GM12878 (cell line): ENCODE measurements around the gene ENPP6. TPM values are rescaled to one million over a fixed set of nuclear protein-coding genes. Genes with fewer than 3 reads are reported as not detected.

Source experiments
- ATAC-seq: fragments of 200-7000 bp; cut with Tn5 transposase; 3 replicates; pipeline ENCODE4 v1.9.1; 2020; ENCODE audit warnings: mild to moderate bottlenecking, moderate library complexity
- BruUV-seq: library from RNA; stranded (reverse); fragments of 400-500 nt; replicated peaks from 2 replicates; lab custom pipeline; 2021; lab: Mats Ljungman, UMichigan
- CTCF ChIA-PET: fragments of 300-600 bp; sonication (Branson Sonifier 250); formaldehyde crosslinking; extraction: SDS; loops from one replicate; lab custom pipeline; 2021; ENCODE audit warnings: inconsistent platforms; lab: Yijun Ruan, JAX
- POLR2A ChIA-PET: fragments of 350-600 bp; formaldehyde crosslinking; extraction: SDS; loops from one replicate; lab custom pipeline; 2021; ENCODE audit warnings: inconsistent platforms; lab: Charles Lee
- RAD21 ChIA-PET: fragments of 300-600 bp; sonication (Branson Sonifier 250); formaldehyde crosslinking; loops from one replicate; lab custom pipeline; 2023; ENCODE audit warnings: antibody characterized with exemption; ENCODE audit not compliant: unreplicated experiment; lab: Charles Lee
- SMC1A ChIA-PET: fragments of 300-600 bp; sonication (Branson Sonifier 250); formaldehyde crosslinking; loops from one replicate; lab custom pipeline; 2023; ENCODE audit not compliant: unreplicated experiment, uncharacterized antibody; lab: Charles Lee
- DNase-seq: peaks from one replicate; pipeline ENCODE4 v3.0.0-alpha.2; 2011; ENCODE audit warnings: low read depth, low spot score
- FAIRE-seq: peaks from 3 replicates; lab custom pipeline; 2011; peaks lifted over from hg19 to GRCh38; lab: Jason Lieb, UNC
- H2AFZ ChIP-seq: 2 replicates; pipeline ENCODE4 v1.6.0; 2011; ENCODE audit warnings: low read depth, low read length, control low read depth; ENCODE audit not compliant: control insufficient read depth
- H3K27ac ChIP-seq: 2 replicates; pipeline ENCODE4 v1.5.1; 2011; ENCODE audit warnings: control low read depth; ENCODE audit not compliant: control insufficient read depth, insufficient read depth
- H3K27me3 ChIP-seq, 2 experiments: replicated peaks in 1 of 2; 2 replicates each; pipeline versions ENCODE4 v1.6.0 to v1.6.1; 2011; ENCODE audit warnings: low read length in 1 of 2; ENCODE audit not compliant: control insufficient read depth in 2 of 2, insufficient read depth in 2 of 2
- H3K36me3 ChIP-seq, 2 experiments: 2 replicates each; pipeline ENCODE4 v1.5.1; 2011; ENCODE audit warnings: low read length in 1 of 2; ENCODE audit not compliant: control insufficient read depth in 2 of 2, insufficient read depth in 2 of 2
- H3K4me1 ChIP-seq: 2 replicates; pipeline ENCODE4 v1.6.1; 2011; ENCODE audit warnings: mild to moderate bottlenecking, low read length, moderate library complexity, mixed read lengths; ENCODE audit not compliant: control insufficient read depth, insufficient read depth
- H3K4me2 ChIP-seq: 2 replicates; pipeline ENCODE4 v1.6.0; 2011; ENCODE audit warnings: control low read depth; ENCODE audit not compliant: control insufficient read depth, insufficient read depth
- H3K4me3 ChIP-seq: fragments of 200-600 bp; sonication (generic); 2 replicates; pipeline ENCODE4 v1.5.1; 2016
- H3K79me2 ChIP-seq: 2 replicates; pipeline ENCODE4 v1.6.0; 2011; ENCODE audit warnings: low read length; ENCODE audit not compliant: control insufficient read depth, insufficient read depth
- H3K9ac ChIP-seq: 2 replicates; pipeline ENCODE4 v1.8.0; 2011; ENCODE audit warnings: low read length, control low read depth, mixed read lengths; ENCODE audit not compliant: control insufficient read depth, insufficient read depth
- H3K9me3 ChIP-seq: replicated peaks from 3 replicates; pipeline ENCODE4 v1.5.1; 2011; ENCODE audit warnings: mild to moderate bottlenecking, low read length; ENCODE audit not compliant: control insufficient read depth, insufficient read depth
- H4K20me1 ChIP-seq: 2 replicates; pipeline ENCODE4 v1.6.0; 2011; ENCODE audit not compliant: control insufficient read depth, insufficient read depth
- BCLAF1 ChIP-seq: fragments of 450-650 bp; IDR thresholded peaks from 2 replicates; pipeline ENCODE4 v1.6.1; 2017; ENCODE audit warnings: antibody characterized with exemption, mild to moderate bottlenecking, moderate library complexity
- CREM ChIP-seq: IDR thresholded peaks from 2 replicates; pipeline ENCODE4 v1.6.1; 2014; ENCODE audit warnings: antibody characterized with exemption, low read depth
- FOXK2 ChIP-seq: fragments of 450-650 bp; IDR thresholded peaks from 2 replicates; pipeline ENCODE4 v1.6.1; 2017; ENCODE audit warnings: mild to moderate bottlenecking, moderate library complexity
- HDAC6 ChIP-seq: fragments of 200-600 bp; sonication (generic); IDR thresholded peaks from one replicate; pipeline ENCODE4 v1.8.0; 2017; ENCODE audit warnings: antibody characterized with exemption; ENCODE audit not compliant: unreplicated experiment
- MLLT1 ChIP-seq: fragments of 450-650 bp; IDR thresholded peaks from 2 replicates; pipeline ENCODE4 v1.6.1; 2016; ENCODE audit warnings: mild to moderate bottlenecking
- PAX5 ChIP-seq: IDR thresholded peaks from 2 replicates; pipeline ENCODE4 v1.6.1; 2011; ENCODE audit warnings: low read depth, low read length, borderline replicate concordance
- SPI1 ChIP-seq: IDR thresholded peaks from 2 replicates; pipeline ENCODE4 v1.6.1; 2011; ENCODE audit warnings: low read depth, mild to moderate bottlenecking, low read length, moderate library complexity, borderline replicate concordance; ENCODE audit not compliant: insufficient read depth
- ZBTB11 ChIP-seq: fragments of 450-650 bp; formaldehyde crosslinking; IDR thresholded peaks from 2 replicates; pipeline ENCODE4 v1.5.0; 2022; ENCODE audit warnings: mild to moderate bottlenecking, missing genetic modification characterization
- ZNF687 ChIP-seq: fragments of 450-650 bp; IDR thresholded peaks from 2 replicates; pipeline ENCODE4 v1.6.1; 2017; ENCODE audit warnings: mild to moderate bottlenecking, moderate library complexity
- WGBS: methylation state at CpG from one replicate; pipeline ENCODE4 v1.1.6; 2016; ENCODE audit warnings: low lambda C conversion rate; ENCODE audit not compliant: insufficient replicate concordance, insufficient coverage; ENCODE audit errors: missing lambda C conversion rate; 5-methylcytosine and 5-hydroxymethylcytosine counted together
- in situ Hi-C: fragments of 300-500 bp; cut with MboI; formaldehyde crosslinking; loops from 9 replicates; pipeline ENCODE4 v1.14.3; 2018; ENCODE audit warnings: mixed read lengths
- intact Hi-C: fragments of 100-400 bp; cut with micrococcal nuclease; formaldehyde crosslinking; loops from one replicate; pipeline ENCODE4 v1.14.2; 2022; ENCODE audit not compliant: unreplicated experiment
- polyA plus RNA-seq, 11 experiments: library from polyadenylated mRNA; depleted of rRNA in 4 of 11; unstranded in 6 of 11; stranded (reverse) in 5 of 11; fragments of >200 nt; fragmentation: Nextera tagmentation in 4 of 11; fragmentation: Illumina TruSeq in 1 of 11; extraction: Ambion mirVana in 4 of 11; extraction: Trizol in 1 of 11; gene quantifications; 1 replicate in 1 of 11; 2 replicates in 10 of 11; pipeline versions ENCODE4 v1.2.1 to v1.2.3, GENCODE V29; 2011 to 2016; ENCODE audit warnings: inconsistent platforms in 2 of 11, missing spikeins in 2 of 11, low read depth in 1 of 11
- total RNA-seq, 4 experiments: library from RNA; depleted of rRNA in 3 of 4; stranded (reverse); fragments of >200 nt in 3 of 4; fragmentation: Illumina TruSeq in 1 of 4; extraction: Trizol in 1 of 4; gene quantifications; 2 replicates each; pipeline versions ENCODE4 v1.2.1 to v1.2.3, GENCODE V29; 2013 to 2021

ENPP6 gene
- total and polyA plus RNA-seq, 10 of the 15 experiments (the other 5 are each of a cell fraction or from before 2014, with no cell fraction given): 0.04 to 1.0 (median 0.44) TPM; not detected in 1

- no peak overlapping the region for H3K4me3 ChIP-seq
- H3K36me3 ChIP-seq: no peaks in the 10 kb centered on the region
- H3K27ac ChIP-seq: no peak overlapping the region
- H3K9ac ChIP-seq: no peak overlapping the region
- no peaks in the 10 kb centered on the region for H4K20me1 ChIP-seq
- no peak overlapping the region for H3K4me2 ChIP-seq
- ChIA-PET SMC1A (no interaction called here), RAD21 (no interaction called here), CTCF (interaction anchor here (0.6 to 2.4 kb wide), 4 partner anchors 10 to 399 kb away, joined by 3 to 9 read pairs (median 4); no protein-coding TSS in a partner anchor), POLR2A (no interaction called here)
- FAIRE-seq: no peak
- intact Hi-C loops: no loop called here
- no peaks in the 10 kb centered on the region for H3K4me1 ChIP-seq
- 53% methylated on average over 14 of the region's 14 CpGs for WGBS
- in situ Hi-C loops: no loop called here
- H2AFZ ChIP-seq: no peak overlapping the region
- BruUV-seq: no TSS peak
- no peaks in the 10 kb centered on the region; the same call in 2 of the 3 replicates for H3K9me3 ChIP-seq
- ATAC-seq: no peak
- H3K79me2 ChIP-seq: no peaks in the 10 kb centered on the region
- no peak for DNase-seq
- no peaks in the 10 kb centered on the region; a peak in 1 of 4 replicates for H3K27me3 ChIP-seq
- TF ChIP-seq HDAC6 (no peak), SPI1 (no peak), PAX5 (no peak), ZNF687 (no peak), MLLT1 (no peak), ZBTB11 (no peak), BCLAF1 (no peak), FOXK2 (no peak), CREM (no peak)
These were observed 107.0 kb downstream of the ENPP6 start for GRCh38 chr4:184110452-184111224.
